Fibroblast of lung (primary cell): ENCODE results near the gene NABP1. TPM values are rescaled to one million over a fixed set of nuclear protein-coding genes. Genes with fewer than 3 reads are reported as not detected.

Experiments used
- DNase-seq, 2 donors: peaks; one replicate each; pipeline versions ENCODE4 v3.0.0 to v3.0.0-alpha.2; 2010; ENCODE audit warnings: low read depth in 2 of 2
- H2AFZ ChIP-seq: 2 replicates; pipeline ENCODE4 v1.5.1; 2012; ENCODE audit warnings: low read length, control low read depth, inconsistent platforms
- H3K27ac ChIP-seq: 2 replicates; pipeline ENCODE4 v1.5.1; 2011; ENCODE audit warnings: low read length, control low read depth; ENCODE audit not compliant: insufficient read depth
- H3K27me3 ChIP-seq: 2 replicates; pipeline ENCODE4 v1.5.1; 2011; ENCODE audit warnings: mild to moderate bottlenecking, low read length; ENCODE audit not compliant: control insufficient read depth, insufficient read depth
- H3K36me3 ChIP-seq: 2 replicates; pipeline ENCODE4 v1.5.1; 2011; ENCODE audit warnings: low read length; ENCODE audit not compliant: control insufficient read depth, insufficient read depth
- H3K4me1 ChIP-seq: 2 replicates; pipeline ENCODE4 v1.5.1; 2011; ENCODE audit warnings: low read length; ENCODE audit not compliant: control insufficient read depth, insufficient read depth; ENCODE audit errors: extremely low read depth
- H3K4me2 ChIP-seq: 2 replicates; pipeline ENCODE4 v1.5.1; 2011; ENCODE audit warnings: low read length, control low read depth; ENCODE audit not compliant: insufficient read depth; ENCODE audit errors: extremely low read depth
- H3K4me3 ChIP-seq, 4 experiments: fragments of 200-600 bp in 1 of 4; sonication (generic) in 1 of 4; replicated peaks in 1 of 4; 2 replicates each; pipeline ENCODE4 v1.5.1; 2011 to 2016; ENCODE audit warnings: low read length in 4 of 4, low read depth in 3 of 4, mild to moderate bottlenecking in 3 of 4, control low read depth in 2 of 4, inconsistent platforms in 1 of 4, mixed read lengths in 1 of 4; ENCODE audit not compliant: insufficient read depth in 1 of 4; ENCODE audit errors: control extremely low read depth in 1 of 4
- H3K79me2 ChIP-seq: 2 replicates; pipeline ENCODE4 v1.5.1; 2012; ENCODE audit warnings: mild to moderate bottlenecking, low read length, inconsistent platforms; ENCODE audit not compliant: control insufficient read depth, insufficient read depth
- H3K9ac ChIP-seq: 2 replicates; pipeline ENCODE4 v1.5.1; 2011; ENCODE audit warnings: mild to moderate bottlenecking, low read length, control low read depth; ENCODE audit not compliant: insufficient read depth
- H3K9me3 ChIP-seq: 2 replicates; pipeline ENCODE4 v1.5.1; 2012; ENCODE audit warnings: low read depth, low read length; ENCODE audit not compliant: control insufficient read depth, insufficient read depth
- H4K20me1 ChIP-seq: 2 replicates; pipeline ENCODE4 v1.5.1; 2011; ENCODE audit warnings: low read length; ENCODE audit not compliant: control insufficient read depth, insufficient read depth; ENCODE audit errors: extremely low read depth
- CTCF ChIP-seq, 2 donors: IDR thresholded peaks in 1 of 2; conservative IDR thresholded peaks in 1 of 2; 1 replicate in 1 of 2; 2 replicates in 1 of 2; pipeline ENCODE4 v1.5.1; 2011 to 2012; ENCODE audit warnings: low read length in 2 of 2, control low read depth in 1 of 2, inconsistent platforms in 1 of 2, low read depth in 1 of 2, mild to moderate bottlenecking in 1 of 2
- EZH2 ChIP-seq: IDR thresholded peaks from 2 replicates; pipeline ENCODE4 v1.5.1; 2012; ENCODE audit warnings: low read length, control low read depth, mild to moderate bottlenecking; ENCODE audit errors: missing control alignments
- polyA plus RNA-seq, 2 donors: library from polyadenylated mRNA; depleted of rRNA in 1 of 2; stranded (reverse) in 1 of 2; unstranded in 1 of 2; fragments of >200 nt; gene quantifications; 2 replicates each; pipeline ENCODE4 v1.2.1, GENCODE V29; 2011 to 2012; ENCODE audit warnings: missing spikeins in 1 of 2
- total RNA-seq: library from RNA; depleted of rRNA; stranded (reverse); fragments of >200 nt; gene quantifications from 2 replicates; pipeline ENCODE4 v1.2.1, GENCODE V29; 2014

The NABP1 gene
- total and polyA plus RNA-seq, 2 donors (not counting 1 experiment from before 2014, with no cell fraction given) = 117 to 123 TPM

- Histone ChIP-seq H3K9ac (peak overlapping the region; percentile 91), H3K27me3 (no peaks in the 10 kb centered on the region), H3K4me3 (peak overlapping the region; percentile 76 to 91 (median 81)), H3K27ac (peak overlapping the region; percentile 100), H2AFZ (no peak overlapping the region), H3K36me3 (peaks cover 8% of the 10 kb centered on the region), H3K79me2 (peaks cover 52% of the 10 kb centered on the region), H3K9me3 (no peaks in the 10 kb centered on the region), H3K4me2 (peak overlapping the region; percentile 94), H4K20me1 (no peaks in the 10 kb centered on the region), H3K4me1 (peaks cover 4% of the 10 kb centered on the region)
- no peak for DNase-seq
- TF ChIP-seq CTCF (conservative IDR thresholded peaks at IDR 0.05 in 1 of 2, IDR thresholded peaks at IDR 0.05 in 1 of 2; ENCODE audit: low read depth in 1 of 2, low read length in 2 of 2) (no peak), EZH2 (no peak)
These were observed 633 bp downstream of the NABP1 start for GRCh38 chr2:191678437-191679100.

- peak; percentile 64 to 91 for DNase-seq
- Histone ChIP-seq H3K4me2 (peak overlapping the region; percentile 94), H3K36me3 (peaks cover 12% of the 10 kb centered on the region), H4K20me1 (no peaks in the 10 kb centered on the region), H3K9me3 (no peaks in the 10 kb centered on the region), H3K27ac (peak overlapping the region; percentile 100), H3K4me1 (peaks cover 6% of the 10 kb centered on the region), H3K27me3 (no peaks in the 10 kb centered on the region), H3K4me3 (peak overlapping the region; percentile 76 to 91 (median 81)), H2AFZ (no peak overlapping the region), H3K79me2 (peaks cover 52% of the 10 kb centered on the region), H3K9ac (no peak overlapping the region)
- TF ChIP-seq CTCF (conservative IDR thresholded peaks at IDR 0.05 in 1 of 2, IDR thresholded peaks at IDR 0.05 in 1 of 2; ENCODE audit: low read depth in 1 of 2, low read length in 2 of 2) = no peak
- TF ChIP-seq EZH2 = no peak
These were observed 2.1 kb downstream of the NABP1 start for GRCh38 chr2:191679818-191680600.

- Histone ChIP-seq H3K79me2 (peaks cover 52% of the 10 kb centered on the region), H3K27ac (peak overlapping the region; percentile 100), H4K20me1 (no peaks in the 10 kb centered on the region), H3K9ac (no peak overlapping the region), H3K4me1 (peaks cover 7% of the 10 kb centered on the region), H3K4me2 (peak overlapping the region; percentile 94), H3K36me3 (peaks cover 12% of the 10 kb centered on the region), H2AFZ (no peak overlapping the region), H3K27me3 (no peaks in the 10 kb centered on the region), H3K9me3 (no peaks in the 10 kb centered on the region), H3K4me3 (peak overlapping the region; percentile 63 to 91 (median 80))
- TF ChIP-seq CTCF (conservative IDR thresholded peaks at IDR 0.05 in 1 of 2, IDR thresholded peaks at IDR 0.05 in 1 of 2; ENCODE audit: low read depth in 1 of 2, low read length in 2 of 2) = no peak
- no peak for TF ChIP-seq EZH2
- DNase-seq = no peak
These were observed 2.7 kb downstream of the NABP1 start for GRCh38 chr2:191680639-191681038.
